Lung (tissue), 12 donors: ENCODE measurements around the gene ZNF232. TPM values are rescaled to one million over a fixed set of nuclear protein-coding genes. Genes with fewer than 3 reads are reported as not detected.

Experiments
- ATAC-seq: fragments of 200-7000 bp; cut with Tn5 transposase; one replicate; pipeline ENCODE4 v1.9.1; 2020; ENCODE audit warnings: moderate number of reproducible peaks; ENCODE audit not compliant: insufficient read depth, low FRiP score
- DNase-seq, 3 donors: peaks; one replicate each; pipeline ENCODE4 v3.0.0-alpha.2; 2013 to 2017
- H3K27ac ChIP-seq, 2 donors: one replicate each; pipeline ENCODE4 v1.5.1; 2013; ENCODE audit warnings: mild to moderate bottlenecking in 2 of 2, moderate library complexity in 2 of 2, control low read depth in 1 of 2, inconsistent platforms in 1 of 2, low read depth in 1 of 2, low read length in 1 of 2
- H3K27me3 ChIP-seq, 3 donors: one replicate each; pipeline ENCODE4 v1.5.1; 2013; ENCODE audit warnings: low read length in 2 of 3; ENCODE audit not compliant: control insufficient read depth in 3 of 3, insufficient read depth in 3 of 3
- H3K36me3 ChIP-seq, 4 donors: one replicate each; pipeline ENCODE4 v1.5.1; 2013; ENCODE audit warnings: low read length in 4 of 4, mild to moderate bottlenecking in 1 of 4, moderate library complexity in 1 of 4; ENCODE audit not compliant: control insufficient read depth in 4 of 4, insufficient read depth in 4 of 4
- H3K4me1 ChIP-seq, 5 donors: one replicate each; pipeline ENCODE4 v1.5.1; 2013; ENCODE audit warnings: low read length in 5 of 5, mild to moderate bottlenecking in 2 of 5, moderate library complexity in 1 of 5; ENCODE audit not compliant: control insufficient read depth in 5 of 5, insufficient read depth in 5 of 5
- H3K4me3 ChIP-seq: one replicate; pipeline ENCODE4 v1.5.1; 2013; ENCODE audit warnings: mild to moderate bottlenecking, control low read depth, moderate library complexity
- H3K9ac ChIP-seq, 2 donors: one replicate each; pipeline ENCODE4 v1.5.1; 2013; ENCODE audit warnings: low read length in 2 of 2, control low read depth in 1 of 2; ENCODE audit not compliant: insufficient read depth in 1 of 2
- H3K9me3 ChIP-seq, 4 donors: one replicate each; pipeline ENCODE4 v1.5.1; 2013; ENCODE audit warnings: low read length in 3 of 4, mild to moderate bottlenecking in 1 of 4, moderate library complexity in 1 of 4; ENCODE audit not compliant: control insufficient read depth in 4 of 4, insufficient read depth in 3 of 4
- WGBS, 2 donors: extraction: QIAGEN DNeasy Blood & Tissue Kit; methylation state at CpG; one replicate each; pipeline ENCODE4 v1.1.7; 2013; 5-methylcytosine and 5-hydroxymethylcytosine counted together
- polyA plus RNA-seq, 2 donors: library from polyadenylated mRNA; stranded (reverse); fragments of 200-250 nt; gene quantifications; one replicate each; pipeline ENCODE4 v1.2.1, GENCODE V29; 2013
- total RNA-seq, 2 donors: library from RNA; depleted of rRNA in 1 of 2; stranded (reverse); fragments of >200 nt in 1 of 2; gene quantifications; one replicate each; pipeline ENCODE4 v1.2.1, GENCODE V29; 2014 to 2021
- TF ChIP-seq, protein P1 (sequence below): IDR thresholded peaks from 2 replicates; pipeline ENCODE4 v1.5.1; 2012; ENCODE audit warnings: mild to moderate bottlenecking; ENCODE audit errors: control extremely low read depth, extremely low read depth
- donor health status: control.
- donor health status: control.
- donor health status: Bipolar disorder and iron deficiency.
- donor health status: healthy.
- donor health status: DM: yes; HTN: yes; CAD: no.

ZNF232 gene
- total and polyA plus RNA-seq, 4 donors, result 6.8 to 14.1 (median 9.5) TPM

- peaks cover 16 to 80% (median 46%) of the 10 kb centered on the region in 4 donors for H3K9me3 ChIP-seq
- DNase-seq (no peak), ATAC-seq (no peak)
- H3K9ac ChIP-seq, result no peak overlapping the region
- WGBS, 2 donors, result 96 to 98% methylated on average over 6 of the region's 6 CpGs
- no peak overlapping the region for H3K27ac ChIP-seq
- TF ChIP-seq, protein P1, sequence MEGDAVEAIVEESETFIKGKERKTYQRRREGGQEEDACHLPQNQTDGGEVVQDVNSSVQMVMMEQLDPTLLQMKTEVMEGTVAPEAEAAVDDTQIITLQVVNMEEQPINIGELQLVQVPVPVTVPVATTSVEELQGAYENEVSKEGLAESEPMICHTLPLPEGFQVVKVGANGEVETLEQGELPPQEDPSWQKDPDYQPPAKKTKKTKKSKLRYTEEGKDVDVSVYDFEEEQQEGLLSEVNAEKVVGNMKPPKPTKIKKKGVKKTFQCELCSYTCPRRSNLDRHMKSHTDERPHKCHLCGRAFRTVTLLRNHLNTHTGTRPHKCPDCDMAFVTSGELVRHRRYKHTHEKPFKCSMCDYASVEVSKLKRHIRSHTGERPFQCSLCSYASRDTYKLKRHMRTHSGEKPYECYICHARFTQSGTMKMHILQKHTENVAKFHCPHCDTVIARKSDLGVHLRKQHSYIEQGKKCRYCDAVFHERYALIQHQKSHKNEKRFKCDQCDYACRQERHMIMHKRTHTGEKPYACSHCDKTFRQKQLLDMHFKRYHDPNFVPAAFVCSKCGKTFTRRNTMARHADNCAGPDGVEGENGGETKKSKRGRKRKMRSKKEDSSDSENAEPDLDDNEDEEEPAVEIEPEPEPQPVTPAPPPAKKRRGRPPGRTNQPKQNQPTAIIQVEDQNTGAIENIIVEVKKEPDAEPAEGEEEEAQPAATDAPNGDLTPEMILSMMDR, result no peak
- H3K27me3 ChIP-seq, result no peaks in the 10 kb centered on the region
- H3K4me3 ChIP-seq, result no peak overlapping the region
- H3K36me3 ChIP-seq, result peaks cover 23 to 52% (median 47%) of the 10 kb centered on the region in 4 donors
- H3K4me1 ChIP-seq, result peaks cover 0 to 5% (median 0%) of the 10 kb centered on the region in 5 donors
Measured at GRCh38 chr17:5092218-5093010, 19.3 kb downstream of the ZNF232 start.

DNA sequence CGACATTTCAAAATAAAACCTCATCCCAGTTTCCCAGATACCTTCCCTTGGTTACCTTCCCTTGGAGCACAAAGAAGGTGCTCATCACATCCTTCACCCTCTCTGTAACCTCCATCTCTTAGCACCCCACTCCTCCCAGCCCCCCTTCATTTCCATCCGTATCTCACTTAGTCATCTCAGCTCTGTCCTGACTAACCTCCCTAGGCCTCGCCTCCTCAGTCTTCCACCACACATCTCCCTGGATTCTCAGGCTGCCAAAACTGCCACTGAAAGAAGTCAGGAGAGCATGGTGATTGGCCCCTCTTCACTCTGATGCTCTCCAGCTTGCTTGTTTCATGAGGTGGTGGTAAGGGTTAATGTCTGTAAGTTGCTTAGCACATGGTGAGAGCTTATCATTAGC, 31.1 kb downstream of the ZNF232 start:
- 91 to 92% methylated on average over 3 of the region's 3 CpGs for WGBS, 2 donors
- TF ChIP-seq, protein P1, result no peak
- no peak for DNase-seq
- H3K4me1 ChIP-seq, result peaks cover 0 to 13% (median 8%) of the 10 kb centered on the region in 5 donors
- no peaks in the 10 kb centered on the region for H3K27me3 ChIP-seq
- no peak overlapping the region for H3K4me3 ChIP-seq
- no peak overlapping the region for H3K9ac ChIP-seq
- H3K9me3 ChIP-seq, result peaks cover 0 to 7% (median 2%) of the 10 kb centered on the region in 4 donors
- peaks cover 0 to 3% (median under 1%) of the 10 kb centered on the region in 4 donors for H3K36me3 ChIP-seq
- H3K27ac ChIP-seq, result no peak overlapping the region
- ATAC-seq, result no peak

- H3K9ac ChIP-seq, result peak within 1 kb of the TSS; percentile 40 to 87
- peaks cover 0 to 13% (median 8%) of the 10 kb centered on the region in 5 donors for H3K4me1 ChIP-seq
- DNase-seq, result peak; percentile 85 to 91 (median 86)
- H3K36me3 ChIP-seq, result peaks cover 0 to 2% (median 0%) of the 10 kb centered on the region in 4 donors
- no peaks in the 10 kb centered on the region for H3K27me3 ChIP-seq
- peaks cover 0 to 2% (median 0%) of the 10 kb centered on the region in 4 donors for H3K9me3 ChIP-seq
- WGBS, 2 donors, result 0% methylated on average over 75 of the region's 75 CpGs
- TF ChIP-seq, protein P1, result no peak
- ATAC-seq, result peak; percentile 90
- peak within 1 kb of the TSS; percentile 93 for H3K4me3 ChIP-seq
- H3K27ac ChIP-seq, result peak within 1 kb of the TSS; percentile 89 to 92
Measured at GRCh38 chr17:5078106-5079028, 33.3 kb downstream of the ZNF232 start, which contains the start of gene ZFP3. Gene ZFP3, plus strand, starts transcription at chr17:5078467. Its CDS starts 13,038 bp downstream, at chr17:5091505.
